PC-3 (cell line): ENCODE results near the gene BPIFA3. TPM values are rescaled to one million over a fixed set of nuclear protein-coding genes. Genes with fewer than 3 reads are reported as not detected.

ENCODE experiments used
- ATAC-seq: fragments of 200-7000 bp; cut with Tn5 transposase; 2 replicates; pipeline ENCODE4 v1.9.1; 2020; ENCODE audit warnings: mild to moderate bottlenecking, moderate library complexity
- BruUV-seq: library from RNA; stranded (reverse); fragments of 400-500 nt; replicated peaks from 2 replicates; lab custom pipeline; 2021; lab: Mats Ljungman, UMichigan
- CTCF ChIA-PET: fragments of 300-600 bp; sonication (Branson Sonifier 250); formaldehyde crosslinking; loops from one replicate; lab custom pipeline; 2022; ENCODE audit warnings: antibody characterized with exemption; lab: Charles Lee
- POLR2A ChIA-PET: fragments of 300-600 bp; sonication (Branson Sonifier 250); formaldehyde crosslinking; loops from one replicate; lab custom pipeline; 2022; ENCODE audit warnings: antibody characterized with exemption; ENCODE audit not compliant: unreplicated experiment; lab: Charles Lee
- DNase-seq: peaks from one replicate; pipeline ENCODE4 v3.0.0-alpha.2; 2015
- H2AFZ ChIP-seq: fragments of 300-600 bp; sonication (generic); 2 replicates; pipeline ENCODE4 v1.6.0; 2016; ENCODE audit warnings: antibody characterized with exemption, low read length
- H3F3A ChIP-seq: fragments of 300-600 bp; sonication (generic); one replicate; pipeline ENCODE4 v1.6.0; 2017; ENCODE audit warnings: antibody characterized with exemption, low read length, control low read depth, mild to moderate bottlenecking; ENCODE audit not compliant: unreplicated experiment
- H3K27ac ChIP-seq: fragments of 300-600 bp; sonication (generic); 2 replicates; pipeline ENCODE4 v1.5.1; 2016; ENCODE audit warnings: mild to moderate bottlenecking, low read length
- H3K27me3 ChIP-seq: fragments of 300-600 bp; sonication (generic); 2 replicates; pipeline ENCODE4 v1.6.1; 2016; ENCODE audit warnings: low read length, mixed read lengths
- H3K36me3 ChIP-seq: fragments of 300-600 bp; sonication (generic); 2 replicates; pipeline ENCODE4 v1.6.1; 2016; ENCODE audit warnings: low read depth, mixed run types, low read length, mixed read lengths
- H3K4me1 ChIP-seq: fragments of 300-600 bp; sonication (generic); 2 replicates; pipeline ENCODE4 v1.5.1; 2016; ENCODE audit warnings: low read length; ENCODE audit not compliant: insufficient read depth
- H3K4me2 ChIP-seq: fragments of 300-600 bp; sonication (generic); 2 replicates; pipeline ENCODE4 v1.6.0; 2016; ENCODE audit warnings: low read length
- H3K4me3 ChIP-seq: fragments of 300-600 bp; sonication (generic); 2 replicates; pipeline ENCODE4 v1.5.1; 2016; ENCODE audit warnings: mild to moderate bottlenecking, low read length, mixed read lengths
- H3K79me2 ChIP-seq: fragments of 300-600 bp; sonication (generic); 2 replicates; pipeline ENCODE4 v1.6.1; 2017; ENCODE audit warnings: low read length, mixed read lengths
- H3K9ac ChIP-seq: fragments of 300-600 bp; sonication (generic); 2 replicates; pipeline ENCODE4 v1.6.0; 2016; ENCODE audit warnings: mild to moderate bottlenecking, low read length
- H3K9me2 ChIP-seq: fragments of 300-600 bp; sonication (generic); replicated peaks from 2 replicates; pipeline ENCODE4 v1.6.1; 2016; ENCODE audit warnings: mixed run types, low read length, mixed read lengths
- H3K9me3 ChIP-seq: fragments of 300-600 bp; sonication (generic); 2 replicates; pipeline ENCODE4 v1.6.1; 2016; ENCODE audit warnings: low read length, mixed read lengths
- H4K20me1 ChIP-seq: fragments of 300-600 bp; sonication (generic); 2 replicates; pipeline ENCODE4 v1.6.1; 2016; ENCODE audit warnings: low read length, mixed read lengths
- CTCF ChIP-seq: fragments of 300-600 bp; sonication (generic); conservative IDR thresholded peaks from 2 replicates; pipeline ENCODE4 v1.5.1; 2017; ENCODE audit warnings: antibody characterized with exemption, low read depth, mild to moderate bottlenecking, low read length
- EZH2 ChIP-seq: fragments of 300-600 bp; sonication (generic); IDR thresholded peaks from one replicate; pipeline ENCODE4 v1.6.1; 2017; ENCODE audit warnings: antibody characterized with exemption, mild to moderate bottlenecking, low read length; ENCODE audit not compliant: unreplicated experiment
- EZH2phosphoT487 ChIP-seq: fragments of 300-600 bp; sonication (generic); IDR thresholded peaks from 2 replicates; pipeline ENCODE4 v1.6.1; 2018; ENCODE audit warnings: mild to moderate bottlenecking, antibody characterized with exemption, low read length, borderline replicate concordance
- intact Hi-C: fragments of 100-400 bp; cut with micrococcal nuclease; formaldehyde crosslinking; loops from 2 replicates; pipeline ENCODE4 v1.9.0; 2023
- total RNA-seq: library from RNA; depleted of rRNA; stranded (reverse); fragments of >200 nt; gene quantifications from 2 replicates; pipeline ENCODE4 v1.2.3, GENCODE V29; 2014

BPIFA3 gene
- total RNA-seq, 1 experiment from 2014 or later, result not detected

- POLR2A ChIA-PET, result no interaction called here
- H3K4me2 ChIP-seq, result no peak overlapping the region
- no peak overlapping the region for H3K4me3 ChIP-seq
- BruUV-seq, result no TSS peak
- no peak overlapping the region for H3K9ac ChIP-seq
- intact Hi-C loops, result no loop called here
- ATAC-seq (peak; percentile 24; the same call in 1 of the 2 replicates), DNase-seq (peak; percentile 61)
- CTCF ChIA-PET, result no interaction called here
- H3F3A ChIP-seq, result no peaks in the 10 kb centered on the region
- peaks cover 15% of the 10 kb centered on the region for H3K27me3 ChIP-seq
- H3K9me2 ChIP-seq, result no peaks in the 10 kb centered on the region
- no peak overlapping the region for H3K27ac ChIP-seq
- H3K36me3 ChIP-seq, result no peaks in the 10 kb centered on the region
- no peaks in the 10 kb centered on the region for H3K9me3 ChIP-seq
- no peaks in the 10 kb centered on the region for H3K4me1 ChIP-seq
- TF ChIP-seq EZH2phosphoT487 (no peak), CTCF (peak; percentile 83)
- no peaks in the 10 kb centered on the region for H4K20me1 ChIP-seq
- no peak overlapping the region for H2AFZ ChIP-seq
- no peaks in the 10 kb centered on the region for H3K79me2 ChIP-seq
These were observed 47.9 kb upstream of the BPIFA3 start for GRCh38 chr20:33169176-33169794.

- no peaks in the 10 kb centered on the region for H3K79me2 ChIP-seq
- H3K9ac ChIP-seq, result no peak overlapping the region
- no peak for DNase-seq
- H3K9me3 ChIP-seq, result no peaks in the 10 kb centered on the region
- no peaks in the 10 kb centered on the region for H3K4me1 ChIP-seq
- H4K20me1 ChIP-seq, result no peaks in the 10 kb centered on the region
- no peaks in the 10 kb centered on the region for H3F3A ChIP-seq
- H2AFZ ChIP-seq, result no peak overlapping the region
- no peak overlapping the region for H3K4me2 ChIP-seq
- CTCF ChIA-PET, result no interaction called here
- TF ChIP-seq CTCF (no peak), EZH2phosphoT487 (no peak), EZH2 (no peak)
- H3K27ac ChIP-seq, result no peak overlapping the region
- no TSS peak for BruUV-seq
- peaks cover 4% of the 10 kb centered on the region; the same call in 1 of the 2 replicates for H3K27me3 ChIP-seq
- POLR2A ChIA-PET, result no interaction called here
- no peak overlapping the region for H3K4me3 ChIP-seq
- H3K9me2 ChIP-seq, result no peaks in the 10 kb centered on the region
- ATAC-seq, result no peak
- intact Hi-C loops, result no loop called here
- no peaks in the 10 kb centered on the region for H3K36me3 ChIP-seq
These were observed 44.4 kb upstream of the BPIFA3 start for GRCh38 chr20:33172781-33173180.

- Histone ChIP-seq H2AFZ (no peak overlapping the region), H3K27me3 (peaks cover 4% of the 10 kb centered on the region; the same call in 1 of the 2 replicates), H4K20me1 (no peaks in the 10 kb centered on the region), H3K9me3 (no peaks in the 10 kb centered on the region), H3K4me2 (no peak overlapping the region), H3K9ac (no peak overlapping the region), H3F3A (no peaks in the 10 kb centered on the region), H3K27ac (no peak overlapping the region), H3K36me3 (no peaks in the 10 kb centered on the region), H3K4me3 (no peak overlapping the region), H3K4me1 (no peaks in the 10 kb centered on the region), H3K9me2 (no peaks in the 10 kb centered on the region), H3K79me2 (no peaks in the 10 kb centered on the region)
- ChIA-PET POLR2A (no interaction called here), CTCF (no interaction called here)
- ATAC-seq (no peak), DNase-seq (no peak)
- BruUV-seq, result no TSS peak
- TF ChIP-seq EZH2, result no peak
- no peak for TF ChIP-seq CTCF
- no peak for TF ChIP-seq EZH2phosphoT487
- intact Hi-C loops, result no loop called here
These were observed 42.0 kb upstream of the BPIFA3 start for GRCh38 chr20:33175123-33175522.
